Neural progenitor cell (in vitro differentiated cells): ENCODE measurements around the gene CHADL. TPM values are rescaled to one million over a fixed set of nuclear protein-coding genes. Genes with fewer than 3 reads are reported as not detected.

Source experiments
- DNase-seq: peaks from one replicate; pipeline ENCODE4 v3.0.0-alpha.2; 2016; ENCODE audit warnings: low spot score
- H2AFZ ChIP-seq: fragments of 200-600 bp; sonication (generic); replicated peaks from 2 replicates; pipeline ENCODE4 v1.6.1; 2016; ENCODE audit warnings: antibody characterized with exemption
- H3F3A ChIP-seq: fragments of 200-600 bp; sonication (generic); 2 replicates; pipeline ENCODE4 v1.6.1; 2016; ENCODE audit warnings: antibody characterized with exemption, low read depth
- H3K27ac ChIP-seq: fragments of 200-600 bp; sonication (generic); 2 replicates; pipeline ENCODE4 v1.5.1; 2016; ENCODE audit warnings: mild to moderate bottlenecking
- H3K27me3 ChIP-seq: fragments of 200-600 bp; sonication (generic); 2 replicates; pipeline ENCODE4 v1.6.1; 2016; ENCODE audit warnings: mild to moderate bottlenecking, moderate library complexity
- H3K36me3 ChIP-seq: fragments of 200-600 bp; sonication (generic); 2 replicates; pipeline ENCODE4 v1.5.1; 2016
- H3K4me1 ChIP-seq: fragments of 200-600 bp; sonication (generic); 2 replicates; pipeline ENCODE4 v1.6.1; 2016; ENCODE audit warnings: mixed run types
- H3K4me2 ChIP-seq: fragments of 200-600 bp; sonication (generic); 2 replicates; pipeline ENCODE4 v1.6.1; 2016
- H3K4me3 ChIP-seq: fragments of 200-600 bp; sonication (generic); 2 replicates; pipeline ENCODE4 v1.5.1; 2016
- H3K79me2 ChIP-seq: fragments of 200-600 bp; sonication (generic); 2 replicates; pipeline ENCODE4 v1.6.1; 2016; ENCODE audit warnings: low read depth
- H3K9ac ChIP-seq: fragments of 200-600 bp; sonication (generic); 2 replicates; pipeline ENCODE4 v1.6.1; 2016
- H3K9me3 ChIP-seq: fragments of 200-600 bp; sonication (generic); 2 replicates; pipeline ENCODE4 v1.5.1; 2016; ENCODE audit warnings: low read depth
- H4K20me1 ChIP-seq: fragments of 200-600 bp; sonication (generic); 2 replicates; pipeline ENCODE4 v1.6.1; 2016; ENCODE audit warnings: low read depth
- H3K27ac Mint-ChIP-seq: 3 replicates; pipeline ENCODE4 v1.8.0; 2021; ENCODE audit warnings: mixed read lengths
- H3K27me3 Mint-ChIP-seq: 2 replicates; pipeline ENCODE4 v1.8.0; 2022; ENCODE audit warnings: low read depth, mild to moderate bottlenecking, inconsistent platforms, moderate library complexity, mixed read lengths; ENCODE audit not compliant: insufficient read depth
- H3K36me3 Mint-ChIP-seq: 3 replicates; pipeline ENCODE4 v1.8.0; 2021; ENCODE audit warnings: mixed read lengths
- H3K4me1 Mint-ChIP-seq: 3 replicates; pipeline ENCODE4 v1.8.0; 2021; ENCODE audit warnings: mixed read lengths
- H3K4me3 Mint-ChIP-seq: 3 replicates; pipeline ENCODE4 v1.8.0; 2021; ENCODE audit warnings: mild to moderate bottlenecking, moderate library complexity, mixed read lengths
- H3K9me3 Mint-ChIP-seq: 3 replicates; pipeline ENCODE4 v1.8.0; 2020; ENCODE audit warnings: mixed read lengths
- CTCF ChIP-seq: fragments of 200-600 bp; sonication (generic); IDR thresholded peaks from 2 replicates; pipeline ENCODE4 v1.5.1; 2017; ENCODE audit warnings: antibody characterized with exemption, mild to moderate bottlenecking
- EZH2 ChIP-seq: fragments of 200-600 bp; sonication (generic); IDR thresholded peaks from 2 replicates; pipeline ENCODE4 v1.6.1; 2017; ENCODE audit warnings: antibody characterized with exemption, mild to moderate bottlenecking, moderate library complexity
- EZH2phosphoT487 ChIP-seq: fragments of 200-600 bp; sonication (generic); IDR thresholded peaks from 2 replicates; pipeline ENCODE4 v1.6.1; 2017; ENCODE audit warnings: antibody characterized with exemption
- total RNA-seq: library from RNA; depleted of rRNA; stranded (reverse); fragments of >200 nt; gene quantifications from 2 replicates; pipeline ENCODE4 v1.2.3, GENCODE V29; 2015; ENCODE audit warnings: low replicate concordance

CHADL gene
- total RNA-seq, 1 donor from 2014 or later = not detected

- peaks cover 5% of the 10 kb centered on the region for H3K36me3 ChIP-seq
- Mint-ChIP-seq H3K4me3 (peak overlapping the region; percentile 91), H3K27ac (no peak overlapping the region), H3K4me1 (peaks cover 16% of the 10 kb centered on the region), H3K27me3 (peaks cover 2% of the 10 kb centered on the region), H3K9me3 (no peaks in the 10 kb centered on the region), H3K36me3 (peaks cover 14% of the 10 kb centered on the region)
- H3F3A ChIP-seq = peaks cover 8% of the 10 kb centered on the region
- H3K9ac ChIP-seq = no peak overlapping the region
- peaks cover 6% of the 10 kb centered on the region for H3K4me1 ChIP-seq
- no peak overlapping the region for H2AFZ ChIP-seq
- peaks cover 58% of the 10 kb centered on the region for H3K79me2 ChIP-seq
- no peak for DNase-seq
- peak overlapping the region; percentile 76 for H3K4me2 ChIP-seq
- peaks cover 20% of the 10 kb centered on the region for H4K20me1 ChIP-seq
- H3K27ac ChIP-seq = no peak overlapping the region
- peak overlapping the region; percentile 76 for H3K4me3 ChIP-seq
- no peaks in the 10 kb centered on the region for H3K9me3 ChIP-seq
- TF ChIP-seq EZH2phosphoT487 = no peak
- TF ChIP-seq CTCF = no peak
- no peak for TF ChIP-seq EZH2
- H3K27me3 ChIP-seq = no peaks in the 10 kb centered on the region
These were observed 43.7 kb upstream of the CHADL start for GRCh38 chr22:41284465-41284864.

- no peak for TF ChIP-seq CTCF
- no peak for TF ChIP-seq EZH2phosphoT487
- TF ChIP-seq EZH2 = no peak
- Histone ChIP-seq H3K4me2 (no peak overlapping the region), H3K4me1 (no peaks in the 10 kb centered on the region), H4K20me1 (peaks cover 20% of the 10 kb centered on the region), H3K9ac (no peak overlapping the region), H3K79me2 (peaks cover 63% of the 10 kb centered on the region), H2AFZ (no peak overlapping the region), H3K4me3 (no peak overlapping the region), H3K27me3 (no peaks in the 10 kb centered on the region), H3K27ac (no peak overlapping the region), H3K36me3 (peaks cover 11% of the 10 kb centered on the region), H3F3A (peaks cover 8% of the 10 kb centered on the region), H3K9me3 (no peaks in the 10 kb centered on the region)
- Mint-ChIP-seq H3K9me3 (no peaks in the 10 kb centered on the region), H3K27ac (no peak overlapping the region), H3K4me1 (peaks cover 8% of the 10 kb centered on the region), H3K36me3 (peaks cover 24% of the 10 kb centered on the region), H3K27me3 (no peaks in the 10 kb centered on the region), H3K4me3 (no peak overlapping the region)
- no peak for DNase-seq
These were observed 40.1 kb upstream of the CHADL start for GRCh38 chr22:41280854-41281253.

GRCh38 chr22:41280065-41280464 lies 39.3 kb upstream of the CHADL start:
- H3K4me3 Mint-ChIP-seq = no peak overlapping the region
- H4K20me1 ChIP-seq = peaks cover 20% of the 10 kb centered on the region
- H3K4me1 ChIP-seq = no peaks in the 10 kb centered on the region
- DNase-seq = no peak
- H3K9ac ChIP-seq = no peak overlapping the region
- no peak overlapping the region for H3K4me3 ChIP-seq
- H3F3A ChIP-seq = peaks cover 5% of the 10 kb centered on the region
- peaks cover 5% of the 10 kb centered on the region for H3K4me1 Mint-ChIP-seq
- peaks cover 26% of the 10 kb centered on the region for H3K36me3 Mint-ChIP-seq
- no peak overlapping the region for H3K27ac Mint-ChIP-seq
- H3K9me3 ChIP-seq = no peaks in the 10 kb centered on the region
- H2AFZ ChIP-seq = no peak overlapping the region
- peaks cover 11% of the 10 kb centered on the region for H3K36me3 ChIP-seq
- peaks cover 55% of the 10 kb centered on the region for H3K79me2 ChIP-seq
- H3K9me3 Mint-ChIP-seq = no peaks in the 10 kb centered on the region
- no peak overlapping the region for H3K27ac ChIP-seq
- H3K27me3 ChIP-seq = no peaks in the 10 kb centered on the region
- H3K4me2 ChIP-seq = no peak overlapping the region
- TF ChIP-seq EZH2phosphoT487 (no peak), EZH2 (no peak), CTCF (no peak)
- no peaks in the 10 kb centered on the region for H3K27me3 Mint-ChIP-seq
